Stomach (tissue), 9 donors: ENCODE results near the gene SFN. TPM values are rescaled to one million over a fixed set of nuclear protein-coding genes. Genes with fewer than 3 reads are reported as not detected.
"Not testable (repeated sequence)": the region's sequence is repeated elsewhere in the genome, so short reads cannot be mapped to it uniquely, and the experiment has no call there.

Experiments
- DNase-seq, 2 donors: peaks; one replicate each; pipeline versions ENCODE4 v3.0.0 to v3.0.0-alpha.2; 2013 to 2019
- H3K27ac ChIP-seq, 5 donors: fragments of 200-600 bp in 4 of 5; sonication (generic) in 4 of 5; one replicate each; pipeline ENCODE4 v1.5.1; 2013 to 2019; ENCODE audit warnings: mild to moderate bottlenecking in 1 of 5, moderate library complexity in 1 of 5
- H3K27me3 ChIP-seq, 3 donors: fragments of 200-600 bp; sonication (generic); one replicate each; pipeline ENCODE4 v1.5.1; 2017 to 2019; ENCODE audit warnings: mixed run types in 1 of 3
- H3K36me3 ChIP-seq, 4 donors: fragments of 200-600 bp; sonication (generic); 1 replicate in 3 of 4; 2 replicates in 1 of 4; pipeline ENCODE4 v1.5.1; 2016 to 2019
- H3K4me1 ChIP-seq, 4 donors: fragments of 200-600 bp; sonication (generic); one replicate each; pipeline ENCODE4 v1.5.1; 2016 to 2019
- H3K4me3 ChIP-seq, 4 donors: fragments of 200-600 bp; sonication (generic) in 3 of 4; one replicate each; pipeline ENCODE4 v1.5.1; 2016 to 2019; ENCODE audit warnings: mild to moderate bottlenecking in 1 of 4
- H3K9me3 ChIP-seq, 4 donors: fragments of 200-600 bp; sonication (generic); one replicate each; pipeline ENCODE4 v1.5.1; 2016 to 2019
- CTCF ChIP-seq, 7 experiments: fragments of 450-650 bp in 4 of 7; fragments of 200-600 bp in 3 of 7; sonication (generic) in 3 of 7; IDR thresholded peaks; one replicate each; pipeline ENCODE4 v1.5.1; 2016 to 2019; ENCODE audit warnings: antibody characterized with exemption in 7 of 7, control low read depth in 2 of 7, mild to moderate bottlenecking in 1 of 7
- EP300 ChIP-seq: sonication (generic); formaldehyde crosslinking; IDR thresholded peaks from one replicate; pipeline ENCODE4 v1.6.1; 2017; ENCODE audit warnings: antibody characterized with exemption
- POLR2A ChIP-seq, 4 donors: fragments of 450-650 bp; IDR thresholded peaks; one replicate each; pipeline ENCODE4 v1.6.1; 2016; ENCODE audit warnings: antibody characterized with exemption in 4 of 4, control low read depth in 2 of 4, mild to moderate bottlenecking in 1 of 4, moderate library complexity in 1 of 4
- POLR2AphosphoS5 ChIP-seq, 3 donors: sonication (generic); formaldehyde crosslinking; IDR thresholded peaks; one replicate each; pipeline ENCODE4 v1.6.1; 2016; ENCODE audit warnings: antibody characterized with exemption in 3 of 3
- WGBS, 5 donors: extraction: QIAGEN DNeasy Blood & Tissue Kit in 3 of 5; methylation state at CpG; one replicate each; pipeline versions ENCODE4 v1.1.5 to v1.1.7; 2013 to 2018; 5-methylcytosine and 5-hydroxymethylcytosine counted together
- intact Hi-C: fragments of 100-400 bp; cut with DNase I; formaldehyde crosslinking; loops from one replicate; pipeline ENCODE4 v1.15.1; 2023; ENCODE audit warnings: low total_unique reads
- polyA plus RNA-seq, 3 donors: library from polyadenylated mRNA; stranded (reverse); fragments of 200-250 nt; gene quantifications; one replicate each; pipeline ENCODE4 v1.2.3, GENCODE V29; 2013
- total RNA-seq, 5 donors: library from RNA; depleted of rRNA; stranded (reverse); fragments of >200 nt; gene quantifications; one replicate each; pipeline versions ENCODE4 v1.1.0 to v1.2.3, GENCODE V29; 2014 to 2016
- donor health status: healthy with polysubstance abuse.
- donor health status: Bipolar disorder and iron deficiency.
- donor health status: healthy.

The SFN gene
- total and polyA plus RNA-seq, 8 donors = 17.4 to 410 (median 81.2) TPM

GRCh38 chr1:26864610-26865480, 1.9 kb downstream of the SFN start:
- H3K9me3 ChIP-seq = no peaks in the 10 kb centered on the region
- peak overlapping the region; percentile 92 to 99 (median 96) for H3K27ac ChIP-seq
- 0 to 1% (median 0%) methylated on average over 24 to 75 of the region's 75 CpGs for WGBS, 5 donors
- H3K27me3 ChIP-seq = no peaks in the 10 kb centered on the region
- intact Hi-C loops = no loop called here
- peak overlapping the region; percentile 58 to 65 (median 61) for H3K4me3 ChIP-seq
- H3K4me1 ChIP-seq = peaks cover 16 to 36% (median 26%) of the 10 kb centered on the region in 4 donors
- no peaks in the 10 kb centered on the region for H3K36me3 ChIP-seq
- TF ChIP-seq POLR2AphosphoS5 (IDR thresholded peaks at IDR 0.05) = peak; percentile 31 to 86 (median 82)
- no peak for TF ChIP-seq EP300
- TF ChIP-seq CTCF (IDR thresholded peaks at IDR 0.05) = no peak
- peak in 1 of 4 donors; percentile 85 for TF ChIP-seq POLR2A (IDR thresholded peaks at IDR 0.05)
- DNase-seq = peak; percentile 97 to 99

DNA sequence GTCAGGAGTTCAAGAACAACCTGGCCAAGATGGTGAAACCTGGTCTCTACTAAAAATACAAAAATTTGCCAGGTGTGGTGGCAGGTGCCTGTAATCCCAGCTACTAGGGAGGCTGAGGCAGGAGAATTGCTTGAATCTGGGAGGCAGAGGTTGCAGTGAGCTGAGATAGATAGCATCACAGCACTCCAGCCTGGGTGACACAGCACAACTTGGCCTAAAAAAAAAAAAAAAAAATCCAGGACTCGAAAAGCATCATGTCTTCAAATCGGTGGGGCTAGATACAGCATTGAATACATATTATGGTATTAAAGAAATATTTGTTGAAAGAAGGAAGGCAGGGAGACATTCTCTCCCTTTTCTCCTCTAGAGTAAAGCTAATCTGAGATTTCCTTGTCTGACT, 10.1 kb downstream of the SFN start:
- not testable (repeated sequence) for H3K27me3 ChIP-seq, H3K9me3 ChIP-seq, H3K27ac ChIP-seq, H3K4me1 ChIP-seq, DNase-seq, H3K4me3 ChIP-seq
- peaks cover 9 to 29% (median 25%) of the 10 kb centered on the region in 4 donors for H3K36me3 ChIP-seq
- intact Hi-C loops = loop anchor here (10.0 kb wide), 1 partner anchor 58 kb away; no protein-coding TSS in a partner anchor
- 58 to 84% (median 78%) methylated on average over 2 of the region's 2 CpGs for WGBS, 5 donors

GRCh38 chr1:26874896-26875295, 11.9 kb downstream of the SFN start:
- intact Hi-C loops = loop anchor here (10.0 kb wide), 1 partner anchor 60 kb away; no protein-coding TSS in a partner anchor
- WGBS, 5 donors = 68 to 77% (median 73%) methylated on average over 4 of the region's 4 CpGs
- H3K27ac ChIP-seq = no peak overlapping the region
- peaks cover 21 to 47% (median 43%) of the 10 kb centered on the region in 4 donors for H3K36me3 ChIP-seq
- no peak overlapping the region for H3K4me3 ChIP-seq
- H3K27me3 ChIP-seq = no peaks in the 10 kb centered on the region
- TF ChIP-seq CTCF (IDR thresholded peaks at IDR 0.05) (no peak), EP300 (no peak), POLR2AphosphoS5 (IDR thresholded peaks at IDR 0.05) (no peak), POLR2A (IDR thresholded peaks at IDR 0.05) (no peak)
- H3K9me3 ChIP-seq = no peaks in the 10 kb centered on the region
- no peak for DNase-seq
- peaks cover 0 to 8% (median 3%) of the 10 kb centered on the region in 4 donors for H3K4me1 ChIP-seq

DNA sequence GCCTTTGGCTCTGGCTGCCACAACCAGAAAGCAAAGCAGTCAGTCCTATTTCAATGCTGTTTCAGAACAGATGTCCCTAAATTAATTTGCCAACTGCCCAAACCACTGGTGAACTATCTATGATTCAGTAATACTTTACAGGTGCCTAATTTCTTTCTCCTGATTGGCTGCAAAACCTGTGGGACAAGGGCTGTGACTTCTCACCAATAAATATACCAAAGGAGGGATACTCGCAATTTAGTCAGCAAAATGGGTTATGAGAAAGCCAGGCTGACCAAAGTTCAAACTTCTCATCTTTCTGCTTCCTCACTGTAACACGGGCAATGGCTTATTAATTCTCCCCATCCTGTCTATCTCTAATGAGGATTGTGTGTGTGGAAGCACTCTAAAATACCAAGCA, 14.4 kb downstream of the SFN start:
- Histone ChIP-seq H3K9me3 (no peaks in the 10 kb centered on the region), H3K27me3 (no peaks in the 10 kb centered on the region), H3K36me3 (peaks cover 43 to 71% (median 68%) of the 10 kb centered on the region in 4 donors), H3K27ac (no peak overlapping the region), H3K4me3 (no peak overlapping the region), H3K4me1 (peaks cover 0 to 8% (median 3%) of the 10 kb centered on the region in 4 donors)
- DNase-seq = no peak
- intact Hi-C loops = loop anchor here (10.0 kb wide), 1 partner anchor 63 kb away; no protein-coding TSS in a partner anchor
- TF ChIP-seq POLR2AphosphoS5 (IDR thresholded peaks at IDR 0.05) (no peak), POLR2A (IDR thresholded peaks at IDR 0.05) (no peak), CTCF (IDR thresholded peaks at IDR 0.05) (no peak), EP300 (no peak)
- WGBS, 5 donors = 67 to 81% (median 72%) methylated on average over 2 of the region's 2 CpGs
